ENCODE results near the gene ITGB1.

DNA sequence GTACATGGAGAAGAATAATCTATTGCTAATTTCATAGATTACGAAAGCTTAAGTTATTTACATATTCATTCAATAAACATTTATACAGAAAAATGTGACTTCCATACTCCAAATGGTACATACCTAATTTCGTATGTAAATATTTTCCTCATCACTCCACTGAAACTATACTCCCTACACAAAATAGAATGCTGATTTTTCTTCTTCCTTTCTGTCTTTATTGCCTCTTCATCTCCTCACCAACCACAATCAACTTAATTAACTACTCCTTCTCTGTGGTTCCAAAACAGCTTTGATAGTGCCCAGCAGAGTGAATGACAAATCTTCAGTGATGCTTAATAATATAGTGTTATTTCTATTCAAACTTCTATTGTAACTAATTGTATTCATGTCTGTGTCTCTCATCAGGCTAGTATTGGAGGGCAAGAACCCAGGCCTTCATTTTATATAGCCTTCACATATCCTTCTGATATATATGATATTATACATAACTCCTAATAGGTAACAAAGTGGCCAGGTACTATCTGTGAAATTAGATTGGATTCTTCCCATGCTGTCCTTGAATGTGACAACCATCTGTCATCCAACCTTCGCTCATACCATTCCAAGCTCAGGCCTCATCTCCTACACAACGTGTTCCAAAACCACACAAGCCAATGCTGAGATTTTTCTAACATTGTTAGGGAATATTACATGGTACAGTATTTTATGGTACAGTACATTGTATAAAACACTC, 5.3 kb downstream of the ITGB1 start:
- TF ChIP-seq MCM2 (IDR thresholded peaks at IDR 0.05; ENCODE audit: low read depth) = no peak
- TF ChIP-seq KDM2B (CRISPR knock-in tag; IDR thresholded peaks at IDR 0.05) = no peak
- TF ChIP-seq NR2C2 (CRISPR knock-in tag; IDR thresholded peaks at IDR 0.05) = no peak
- TF ChIP-seq NR2C2 (tag; IDR thresholded peaks at IDR 0.05) = no peak
- no peak for TF ChIP-seq NFE2 (IDR thresholded peaks at IDR 0.05; ENCODE audit: low read depth)
